Fibroblast of lung (primary cell): ENCODE results near the gene NOL4L. TPM values are rescaled to one million over a fixed set of nuclear protein-coding genes. Genes with fewer than 3 reads are reported as not detected.

Experiments
- DNase-seq, 2 donors: peaks; one replicate each; pipeline versions ENCODE4 v3.0.0 to v3.0.0-alpha.2; 2010; ENCODE audit warnings: low read depth in 2 of 2
- H2AFZ ChIP-seq: 2 replicates; pipeline ENCODE4 v1.5.1; 2012; ENCODE audit warnings: low read length, control low read depth, inconsistent platforms
- H3K27ac ChIP-seq: 2 replicates; pipeline ENCODE4 v1.5.1; 2011; ENCODE audit warnings: low read length, control low read depth; ENCODE audit not compliant: insufficient read depth
- H3K27me3 ChIP-seq: 2 replicates; pipeline ENCODE4 v1.5.1; 2011; ENCODE audit warnings: mild to moderate bottlenecking, low read length; ENCODE audit not compliant: control insufficient read depth, insufficient read depth
- H3K36me3 ChIP-seq: 2 replicates; pipeline ENCODE4 v1.5.1; 2011; ENCODE audit warnings: low read length; ENCODE audit not compliant: control insufficient read depth, insufficient read depth
- H3K4me1 ChIP-seq: 2 replicates; pipeline ENCODE4 v1.5.1; 2011; ENCODE audit warnings: low read length; ENCODE audit not compliant: control insufficient read depth, insufficient read depth; ENCODE audit errors: extremely low read depth
- H3K4me2 ChIP-seq: 2 replicates; pipeline ENCODE4 v1.5.1; 2011; ENCODE audit warnings: low read length, control low read depth; ENCODE audit not compliant: insufficient read depth; ENCODE audit errors: extremely low read depth
- H3K4me3 ChIP-seq, 4 experiments: fragments of 200-600 bp in 1 of 4; sonication (generic) in 1 of 4; replicated peaks in 1 of 4; 2 replicates each; pipeline ENCODE4 v1.5.1; 2011 to 2016; ENCODE audit warnings: low read length in 4 of 4, low read depth in 3 of 4, mild to moderate bottlenecking in 3 of 4, control low read depth in 2 of 4, inconsistent platforms in 1 of 4, mixed read lengths in 1 of 4; ENCODE audit not compliant: insufficient read depth in 1 of 4; ENCODE audit errors: control extremely low read depth in 1 of 4
- H3K79me2 ChIP-seq: 2 replicates; pipeline ENCODE4 v1.5.1; 2012; ENCODE audit warnings: mild to moderate bottlenecking, low read length, inconsistent platforms; ENCODE audit not compliant: control insufficient read depth, insufficient read depth
- H3K9ac ChIP-seq: 2 replicates; pipeline ENCODE4 v1.5.1; 2011; ENCODE audit warnings: mild to moderate bottlenecking, low read length, control low read depth; ENCODE audit not compliant: insufficient read depth
- H3K9me3 ChIP-seq: 2 replicates; pipeline ENCODE4 v1.5.1; 2012; ENCODE audit warnings: low read depth, low read length; ENCODE audit not compliant: control insufficient read depth, insufficient read depth
- H4K20me1 ChIP-seq: 2 replicates; pipeline ENCODE4 v1.5.1; 2011; ENCODE audit warnings: low read length; ENCODE audit not compliant: control insufficient read depth, insufficient read depth; ENCODE audit errors: extremely low read depth
- CTCF ChIP-seq, 2 donors: IDR thresholded peaks in 1 of 2; conservative IDR thresholded peaks in 1 of 2; 1 replicate in 1 of 2; 2 replicates in 1 of 2; pipeline ENCODE4 v1.5.1; 2011 to 2012; ENCODE audit warnings: low read length in 2 of 2, control low read depth in 1 of 2, inconsistent platforms in 1 of 2, low read depth in 1 of 2, mild to moderate bottlenecking in 1 of 2
- EZH2 ChIP-seq: IDR thresholded peaks from 2 replicates; pipeline ENCODE4 v1.5.1; 2012; ENCODE audit warnings: low read length, control low read depth, mild to moderate bottlenecking; ENCODE audit errors: missing control alignments
- polyA plus RNA-seq, 2 donors: library from polyadenylated mRNA; depleted of rRNA in 1 of 2; stranded (reverse) in 1 of 2; unstranded in 1 of 2; fragments of >200 nt; gene quantifications; 2 replicates each; pipeline ENCODE4 v1.2.1, GENCODE V29; 2011 to 2012; ENCODE audit warnings: missing spikeins in 1 of 2
- total RNA-seq: library from RNA; depleted of rRNA; stranded (reverse); fragments of >200 nt; gene quantifications from 2 replicates; pipeline ENCODE4 v1.2.1, GENCODE V29; 2014

Gene NOL4L
- total and polyA plus RNA-seq, 2 donors (not counting 1 experiment from before 2014, with no cell fraction given), result 3.2 to 4.0 TPM

- Histone ChIP-seq H3K4me3 (no peak overlapping the region), H2AFZ (no peak overlapping the region), H3K9ac (no peak overlapping the region), H4K20me1 (no peaks in the 10 kb centered on the region), H3K9me3 (no peaks in the 10 kb centered on the region), H3K36me3 (no peaks in the 10 kb centered on the region), H3K27me3 (peaks cover 7% of the 10 kb centered on the region), H3K4me1 (no peaks in the 10 kb centered on the region), H3K4me2 (no peak overlapping the region), H3K79me2 (no peaks in the 10 kb centered on the region), H3K27ac (no peak overlapping the region)
- no peak for TF ChIP-seq CTCF (conservative IDR thresholded peaks at IDR 0.05 in 1 of 2, IDR thresholded peaks at IDR 0.05 in 1 of 2; ENCODE audit: low read depth in 1 of 2, low read length in 2 of 2)
- TF ChIP-seq EZH2, result no peak
- no peak for DNase-seq
Observed at GRCh38 chr20:32626859-32627636, 41.9 kb upstream of the NOL4L start.

- no peak overlapping the region for H3K27ac ChIP-seq
- no peak for DNase-seq
- TF ChIP-seq CTCF (conservative IDR thresholded peaks at IDR 0.05 in 1 of 2, IDR thresholded peaks at IDR 0.05 in 1 of 2; ENCODE audit: low read depth in 1 of 2, low read length in 2 of 2), result no peak
- TF ChIP-seq EZH2, result no peak
- H3K79me2 ChIP-seq, result no peaks in the 10 kb centered on the region
- H3K4me3 ChIP-seq, result no peak overlapping the region
- H4K20me1 ChIP-seq, result no peaks in the 10 kb centered on the region
- peaks cover 7% of the 10 kb centered on the region for H3K27me3 ChIP-seq
- H3K4me1 ChIP-seq, result no peaks in the 10 kb centered on the region
- no peaks in the 10 kb centered on the region for H3K36me3 ChIP-seq
- no peak overlapping the region for H3K4me2 ChIP-seq
- H3K9ac ChIP-seq, result no peak overlapping the region
- H3K9me3 ChIP-seq, result no peaks in the 10 kb centered on the region
- H2AFZ ChIP-seq, result no peak overlapping the region
Observed at GRCh38 chr20:32626407-32626806, 41.3 kb upstream of the NOL4L start.

- no peaks in the 10 kb centered on the region for H3K36me3 ChIP-seq
- no peak for TF ChIP-seq EZH2
- TF ChIP-seq CTCF (conservative IDR thresholded peaks at IDR 0.05 in 1 of 2, IDR thresholded peaks at IDR 0.05 in 1 of 2; ENCODE audit: low read depth in 1 of 2, low read length in 2 of 2), result no peak
- no peak overlapping the region for H3K4me2 ChIP-seq
- no peak overlapping the region for H3K4me3 ChIP-seq
- no peak overlapping the region for H3K27ac ChIP-seq
- H3K9me3 ChIP-seq, result no peaks in the 10 kb centered on the region
- H3K9ac ChIP-seq, result no peak overlapping the region
- no peak for DNase-seq
- H3K79me2 ChIP-seq, result no peaks in the 10 kb centered on the region
- peaks cover 7% of the 10 kb centered on the region for H3K27me3 ChIP-seq
- H2AFZ ChIP-seq, result no peak overlapping the region
- H4K20me1 ChIP-seq, result no peaks in the 10 kb centered on the region
- no peaks in the 10 kb centered on the region for H3K4me1 ChIP-seq
Observed at GRCh38 chr20:32625996-32626395, 40.9 kb upstream of the NOL4L start.
